ENCODE measurements around the gene SLC16A1. TPM values are rescaled to one million over a fixed set of nuclear protein-coding genes. Genes with fewer than 3 reads are reported as not detected.

SLC16A1 gene
- total RNA-seq, 1 experiment from 2014 or later: 74.6 TPM

DNA sequence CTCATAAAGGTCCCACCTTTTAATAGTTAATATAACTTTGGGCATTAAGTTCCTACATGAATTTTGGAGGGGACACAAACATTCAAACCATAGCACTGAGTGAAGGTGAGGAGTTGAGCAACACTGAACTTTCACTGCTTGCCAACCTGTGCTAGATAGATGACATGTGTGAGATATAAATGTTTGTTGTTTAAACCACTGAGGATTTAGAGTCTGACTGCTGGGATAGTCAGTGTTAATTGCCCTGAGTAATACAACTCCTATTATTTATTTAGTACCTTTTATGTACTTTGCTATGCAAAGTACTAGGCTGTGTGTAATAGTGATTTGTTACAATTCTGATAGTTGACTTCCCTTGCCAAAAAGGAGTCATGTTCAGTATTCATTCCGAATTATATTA, 32.4 kb upstream of the SLC16A1 start:
- no TSS peak for BruUV-seq (replicated peaks)

DNA sequence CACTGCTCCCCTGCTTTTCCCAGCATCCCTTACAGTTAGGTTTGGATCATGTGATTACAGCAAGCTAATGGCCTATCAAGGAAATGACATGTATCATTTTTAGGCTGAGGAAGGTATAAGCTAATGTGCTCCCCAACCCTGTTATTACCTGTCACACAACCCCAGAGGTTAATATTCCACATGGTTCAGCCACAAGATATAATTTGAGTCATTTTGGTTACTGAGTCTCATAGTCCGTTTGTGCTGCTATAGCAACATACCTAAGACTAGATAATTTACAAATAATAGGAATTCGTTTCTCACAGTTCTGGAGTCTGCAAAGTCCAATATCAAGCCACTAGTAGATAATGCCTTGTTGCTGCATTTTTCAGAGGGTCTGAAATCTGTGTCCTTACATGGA, 29.1 kb upstream of the SLC16A1 start:
- no TSS peak for BruUV-seq (replicated peaks)
- no peaks in the 10 kb centered on the region for H4K20me1 ChIP-seq (ENCODE audit: insufficient read depth)
- no peak overlapping the region for H2AFZ ChIP-seq
- ChIA-PET POLR2A (ENCODE audit: unreplicated experiment) (no interaction called here), CTCF (no interaction called here)
- intact Hi-C loops (cut with micrococcal nuclease; ENCODE audit: unreplicated experiment): no loop called here
- H3K4me1 ChIP-seq (replicated peaks; ENCODE audit: insufficient read depth): no peaks in the 10 kb centered on the region
- no peaks in the 10 kb centered on the region for H3K9me2 ChIP-seq (ENCODE audit: insufficient read depth)
- TF ChIP-seq, protein P1, sequence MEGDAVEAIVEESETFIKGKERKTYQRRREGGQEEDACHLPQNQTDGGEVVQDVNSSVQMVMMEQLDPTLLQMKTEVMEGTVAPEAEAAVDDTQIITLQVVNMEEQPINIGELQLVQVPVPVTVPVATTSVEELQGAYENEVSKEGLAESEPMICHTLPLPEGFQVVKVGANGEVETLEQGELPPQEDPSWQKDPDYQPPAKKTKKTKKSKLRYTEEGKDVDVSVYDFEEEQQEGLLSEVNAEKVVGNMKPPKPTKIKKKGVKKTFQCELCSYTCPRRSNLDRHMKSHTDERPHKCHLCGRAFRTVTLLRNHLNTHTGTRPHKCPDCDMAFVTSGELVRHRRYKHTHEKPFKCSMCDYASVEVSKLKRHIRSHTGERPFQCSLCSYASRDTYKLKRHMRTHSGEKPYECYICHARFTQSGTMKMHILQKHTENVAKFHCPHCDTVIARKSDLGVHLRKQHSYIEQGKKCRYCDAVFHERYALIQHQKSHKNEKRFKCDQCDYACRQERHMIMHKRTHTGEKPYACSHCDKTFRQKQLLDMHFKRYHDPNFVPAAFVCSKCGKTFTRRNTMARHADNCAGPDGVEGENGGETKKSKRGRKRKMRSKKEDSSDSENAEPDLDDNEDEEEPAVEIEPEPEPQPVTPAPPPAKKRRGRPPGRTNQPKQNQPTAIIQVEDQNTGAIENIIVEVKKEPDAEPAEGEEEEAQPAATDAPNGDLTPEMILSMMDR (conservative IDR thresholded peaks at IDR 0.05): no peak
- no peak for TF ChIP-seq EZH2 (IDR thresholded peaks at IDR 0.05; ENCODE audit: low read depth)
- DNase-seq: no peak
- no peaks in the 10 kb centered on the region for H3K9me3 ChIP-seq (ENCODE audit: insufficient read depth, low read depth)
- no peaks in the 10 kb centered on the region for H3F3A ChIP-seq (ENCODE audit: insufficient read depth, low read depth)
- no peak overlapping the region for H3K4me2 ChIP-seq
- no peak overlapping the region for H3K27ac ChIP-seq
- no peaks in the 10 kb centered on the region for H3K79me2 ChIP-seq (ENCODE audit: low read depth)
- H3K27me3 ChIP-seq (ENCODE audit: insufficient read depth, low read depth): no peaks in the 10 kb centered on the region
- no peak overlapping the region for H3K4me3 ChIP-seq
- H3K36me3 ChIP-seq (ENCODE audit: low read depth): no peaks in the 10 kb centered on the region

More for the DNA sequence above, 32.4 kb upstream of the SLC16A1 start:
- no peaks in the 10 kb centered on the region for H3K9me2 ChIP-seq (ENCODE audit: insufficient read depth)
- TF ChIP-seq, protein P1 (conservative IDR thresholded peaks at IDR 0.05): no peak
- TF ChIP-seq EZH2 (IDR thresholded peaks at IDR 0.05; ENCODE audit: low read depth): no peak
- H3K36me3 ChIP-seq (ENCODE audit: low read depth): no peaks in the 10 kb centered on the region
- no peak overlapping the region for H3K27ac ChIP-seq
- H2AFZ ChIP-seq: no peak overlapping the region
- CTCF ChIA-PET: no interaction called here
- POLR2A ChIA-PET (ENCODE audit: unreplicated experiment): no interaction called here
- H3K4me2 ChIP-seq: no peak overlapping the region
- H3K79me2 ChIP-seq (ENCODE audit: low read depth): no peaks in the 10 kb centered on the region
- no peaks in the 10 kb centered on the region for H3K9me3 ChIP-seq (ENCODE audit: insufficient read depth, low read depth)
- intact Hi-C loops (cut with micrococcal nuclease; ENCODE audit: unreplicated experiment): no loop called here
- no peaks in the 10 kb centered on the region for H3K27me3 ChIP-seq (ENCODE audit: insufficient read depth, low read depth)
- DNase-seq: no peak
- no peaks in the 10 kb centered on the region for H3K4me1 ChIP-seq (replicated peaks; ENCODE audit: insufficient read depth)
- H3K4me3 ChIP-seq: no peak overlapping the region
- no peaks in the 10 kb centered on the region for H4K20me1 ChIP-seq (ENCODE audit: insufficient read depth)
- no peaks in the 10 kb centered on the region for H3F3A ChIP-seq (ENCODE audit: insufficient read depth, low read depth)

DNA sequence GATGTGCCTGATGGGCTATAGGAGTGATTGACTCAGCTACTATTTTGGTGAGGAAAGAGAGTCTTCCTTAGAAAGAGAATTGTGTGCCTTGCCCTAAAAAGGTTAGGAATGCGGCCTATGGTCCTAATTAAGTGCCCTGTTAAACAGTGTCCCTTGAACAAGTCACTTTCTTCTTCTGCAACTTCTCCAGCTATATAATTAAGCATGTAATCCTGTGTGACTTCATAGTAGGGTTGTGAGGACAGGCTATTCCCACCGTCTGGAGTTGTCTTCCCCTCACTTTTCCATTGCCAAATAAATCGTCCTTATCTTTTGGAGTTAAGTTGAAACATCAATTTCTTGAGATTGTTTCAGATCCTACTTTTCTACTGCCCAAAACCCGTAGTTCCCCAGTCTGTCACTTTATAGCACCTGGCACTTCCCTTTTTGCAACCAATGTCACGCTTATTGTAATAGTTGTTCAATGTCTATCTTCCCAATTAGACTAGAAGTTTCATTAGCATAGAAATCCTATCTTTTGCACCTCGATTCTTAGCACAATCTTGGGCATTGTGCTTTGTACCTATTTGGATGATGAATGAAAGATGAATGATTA, 27.6 kb upstream of the SLC16A1 start:
- no peak for TF ChIP-seq EZH2 (IDR thresholded peaks at IDR 0.05; ENCODE audit: low read depth)
- TF ChIP-seq, protein P1 (conservative IDR thresholded peaks at IDR 0.05): no peak
- Histone ChIP-seq H3K9me2 (ENCODE audit: insufficient read depth) (no peaks in the 10 kb centered on the region), H3K36me3 (ENCODE audit: low read depth) (no peaks in the 10 kb centered on the region), H2AFZ (no peak overlapping the region), H3K4me1 (replicated peaks; ENCODE audit: insufficient read depth) (no peaks in the 10 kb centered on the region), H3K4me2 (no peak overlapping the region), H3K27me3 (ENCODE audit: insufficient read depth, low read depth) (no peaks in the 10 kb centered on the region), H3K9me3 (ENCODE audit: insufficient read depth, low read depth) (no peaks in the 10 kb centered on the region), H3K79me2 (ENCODE audit: low read depth) (no peaks in the 10 kb centered on the region), H4K20me1 (ENCODE audit: insufficient read depth) (no peaks in the 10 kb centered on the region), H3K4me3 (no peak overlapping the region), H3F3A (ENCODE audit: insufficient read depth, low read depth) (no peaks in the 10 kb centered on the region), H3K27ac (no peak overlapping the region)
- ChIA-PET CTCF (interaction anchor here (0.6 kb wide), 1 partner anchor 59 kb away, joined by 11 read pairs; no protein-coding TSS in a partner anchor), POLR2A (ENCODE audit: unreplicated experiment) (interaction anchor here (0.6 kb wide), 1 partner anchor 116 kb away, joined by 8 read pairs; no protein-coding TSS in a partner anchor)
- intact Hi-C loops (cut with micrococcal nuclease; ENCODE audit: unreplicated experiment): no loop called here
- BruUV-seq (replicated peaks): no TSS peak
- DNase-seq: no peak
